ENCODE measurements around the gene MRPL24.

- TF ChIP-seq POLR2A (IDR thresholded peaks at IDR 0.05; ENCODE audit: low read length) (no peak), GATA1 (IDR thresholded peaks at IDR 0.05; ENCODE audit: low read depth, low read length) (no peak)
Observed at GRCh38 chr1:156711011-156711817, 29.7 kb downstream of the MRPL24 start.
